Measurements from ENCODE around the gene POLR2L. TPM values are rescaled to one million over a fixed set of nuclear protein-coding genes. Genes with fewer than 3 reads are reported as not detected.

POLR2L gene
- polyA plus RNA-seq, 1 of the 3 experiments (the other 2 are of a cell fraction), result 540 TPM

- POLR2A ChIA-PET, result interaction anchor here (0.6 to 3.0 kb wide), 4 partner anchors 9 to 163 kb away, joined by 3 to 15 read pairs (median 6); partner anchors contain the start of genes PNPLA2 and TSPAN4
- peaks cover 42% of the 10 kb centered on the region for H4K20me1 ChIP-seq (ENCODE audit: insufficient read depth)
Measured at GRCh38 chr11:833849-834311, 8.4 kb downstream of the POLR2L start.

GRCh38 chr11:833114-833791, 9.1 kb downstream of the POLR2L start:
- peaks cover 35% of the 10 kb centered on the region for H4K20me1 ChIP-seq (ENCODE audit: insufficient read depth)
- H3K27ac ChIP-seq (ENCODE audit: low read depth in 2 of 2, low read length in 1 of 2), result peak overlapping the region; percentile 88 to 91
- no peaks in the 10 kb centered on the region for H3K27me3 ChIP-seq (ENCODE audit: insufficient read depth)
- peaks cover 14 to 33% of the 10 kb centered on the region in 2 experiments; a peak in 2 of 4 replicates for H3K4me1 ChIP-seq (ENCODE audit: control insufficient read depth in 1 of 2, insufficient read depth in 2 of 2, low read depth in 1 of 2, low read length in 1 of 2)
- 0 out of 2 replicates have a peak, but pooled peaks have one; percentile 42 for TF ChIP-seq TAF1 (IDR thresholded peaks at IDR 0.05; ENCODE audit: borderline replicate concordance, low read depth, low read length)
- no peak for TF ChIP-seq ZBTB33 (IDR thresholded peaks at IDR 0.05; ENCODE audit: borderline replicate concordance, low read depth)
- TF ChIP-seq MXI1 (IDR thresholded peaks at IDR 0.05; ENCODE audit: low read depth, low read length), result peak; percentile 47; the same call in 1 of the 2 replicates
- TF ChIP-seq NFIC (IDR thresholded peaks at IDR 0.05; ENCODE audit: borderline replicate concordance), result no peak
- no peak for TF ChIP-seq YY1 (IDR thresholded peaks at IDR 0.05; ENCODE audit: low read depth)
- no peak for TF ChIP-seq RXRA (IDR thresholded peaks at IDR 0.05; ENCODE audit: borderline replicate concordance, low read depth)
- TF ChIP-seq SIN3A (IDR thresholded peaks at IDR 0.05; ENCODE audit: borderline replicate concordance, low read depth, low read length), result peak; percentile 16; the same call in 1 of the 2 replicates
- TF ChIP-seq, protein P1, sequence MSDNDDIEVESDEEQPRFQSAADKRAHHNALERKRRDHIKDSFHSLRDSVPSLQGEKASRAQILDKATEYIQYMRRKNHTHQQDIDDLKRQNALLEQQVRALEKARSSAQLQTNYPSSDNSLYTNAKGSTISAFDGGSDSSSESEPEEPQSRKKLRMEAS (IDR thresholded peaks at IDR 0.05; ENCODE audit: low read depth), result peak; percentile 23; the same call in 1 of the 2 replicates
- H3K4me2 ChIP-seq, result peak overlapping the region; percentile 92
- peak; percentile 87 for DNase-seq
- H3K36me3 ChIP-seq (replicated peaks in 1 of 2; ENCODE audit: control insufficient read depth in 1 of 2, insufficient read depth in 2 of 2, low read length in 1 of 2), result peaks cover 7 to 21% of the 10 kb centered on the region in 2 experiments
- no peaks in the 10 kb centered on the region for H3K9me2 ChIP-seq
- no CpG with 5 or more reads among the region's 55 CpGs for WGBS (ENCODE audit: low lambda C conversion rate)
- H3F3A ChIP-seq (replicated peaks; ENCODE audit: insufficient read depth), result peaks cover 27% of the 10 kb centered on the region
- peak overlapping the region; percentile 98 for H3K9ac ChIP-seq
- H3K79me2 ChIP-seq (ENCODE audit: insufficient read depth), result peaks cover 67% of the 10 kb centered on the region
- CTCF ChIA-PET, result interaction anchor here (1.3 to 2.5 kb wide), 5 partner anchors 12 to 92 kb away, joined by 3 to 11 read pairs (median 7); partner anchors contain the start of gene PNPLA2
- H3K4me3 ChIP-seq (ENCODE audit: low read depth in 2 of 2, low read length in 1 of 2), result peak overlapping the region; percentile 69 to 79
- H2AFZ ChIP-seq (ENCODE audit: low read depth), result no peak overlapping the region
- POLR2A ChIA-PET, result interaction anchor here (0.6 to 3.0 kb wide), 6 partner anchors 10 to 164 kb away, joined by 3 to 15 read pairs (median 4); partner anchors contain the start of genes PNPLA2, RPLP2 and TSPAN4
- no peaks in the 10 kb centered on the region for H3K9me3 ChIP-seq

More at GRCh38 chr11:833849-834311, 8.4 kb downstream of the POLR2L start:
- TF ChIP-seq TEAD4 (IDR thresholded peaks at IDR 0.05; ENCODE audit: borderline replicate concordance, insufficient read depth) (no peak), RFX5 (IDR thresholded peaks at IDR 0.05; ENCODE audit: low read length) (no peak), MEF2A (IDR thresholded peaks at IDR 0.05; ENCODE audit: borderline replicate concordance, low read depth) (no peak), NFIC (IDR thresholded peaks at IDR 0.05; ENCODE audit: borderline replicate concordance) (no peak), IRF3 (IDR thresholded peaks at IDR 0.05; ENCODE audit: low read depth, low read length) (no peak)
- TF ChIP-seq, protein P1 (IDR thresholded peaks at IDR 0.05; ENCODE audit: low read depth), result no peak
- DNase-seq, result no peak
- CTCF ChIA-PET, result interaction anchor here (0.7 to 2.5 kb wide), 5 partner anchors 12 to 219 kb away, joined by 3 to 11 read pairs (median 4); no protein-coding TSS in a partner anchor
- Histone ChIP-seq H3K79me2 (ENCODE audit: insufficient read depth) (peaks cover 72% of the 10 kb centered on the region), H2AFZ (ENCODE audit: low read depth) (no peak overlapping the region), H3K27ac (ENCODE audit: low read depth in 2 of 2, low read length in 1 of 2) (peak overlapping the region; percentile 88 to 91), H3K4me1 (ENCODE audit: control insufficient read depth in 1 of 2, insufficient read depth in 2 of 2, low read depth in 1 of 2, low read length in 1 of 2) (peaks cover 14 to 33% of the 10 kb centered on the region in 2 experiments; a peak in 2 of 4 replicates), H3K4me3 (ENCODE audit: low read depth in 2 of 2, low read length in 1 of 2) (peak overlapping the region; percentile 69 to 79), H3K9ac (peak overlapping the region; percentile 98), H3K36me3 (replicated peaks in 1 of 2; ENCODE audit: control insufficient read depth in 1 of 2, insufficient read depth in 2 of 2, low read length in 1 of 2) (peaks cover 7 to 27% of the 10 kb centered on the region in 2 experiments), H3K4me2 (peak overlapping the region; percentile 92), H3K9me3 (no peaks in the 10 kb centered on the region), H3K27me3 (ENCODE audit: insufficient read depth) (no peaks in the 10 kb centered on the region), H3F3A (replicated peaks; ENCODE audit: insufficient read depth) (peaks cover 28% of the 10 kb centered on the region), H3K9me2 (no peaks in the 10 kb centered on the region)
- WGBS (ENCODE audit: low lambda C conversion rate), result 29% methylated on average over 8 of the region's 9 CpGs

Data from SK-N-SH (cell line).